Natural killer cell treated with Interleukin-12 subunit alpha and Interleukin-12 subunit beta and Interleukin-15 and Interleukin-18, amount 100 ng/mL, for 72 hours (primary cell): ENCODE measurements around the gene ALCAM. TPM values are rescaled to one million over a fixed set of nuclear protein-coding genes. Genes with fewer than 3 reads are reported as not detected.
A peak's percentile ranks its signal among the peaks of the same experiment; 100 is the strongest.

ENCODE experiments used
- ATAC-seq, 2 donors: fragments of 150-1000 bp; cut with Tn5 transposase in 1 of 2; sonication (Bioruptor Pico), chemical (Tn5 transposase) in 1 of 2; 2 replicates each; pipeline ENCODE4 v1.10.0; 2021
- DNase-seq: peaks from one replicate; pipeline ENCODE4 v3.0.0; 2022; ENCODE audit warnings: low spot score
- H3K27ac Mint-ChIP-seq, 2 donors: 1 replicate in 1 of 2; 2 replicates in 1 of 2; pipeline ENCODE4 v1.8.0; 2022; ENCODE audit warnings: mixed read lengths in 2 of 2, mild to moderate bottlenecking in 1 of 2, moderate library complexity in 1 of 2
- H3K27me3 Mint-ChIP-seq, 2 donors: 1 replicate in 1 of 2; 2 replicates in 1 of 2; pipeline ENCODE4 v1.8.0; 2022; ENCODE audit warnings: mixed read lengths in 2 of 2
- H3K36me3 Mint-ChIP-seq: one replicate; pipeline ENCODE4 v1.8.0; 2022; ENCODE audit warnings: mixed read lengths
- H3K4me1 Mint-ChIP-seq, 2 donors: 1 replicate in 1 of 2; 2 replicates in 1 of 2; pipeline ENCODE4 v1.8.0; 2022; ENCODE audit warnings: low read depth in 2 of 2, mixed read lengths in 2 of 2, mild to moderate bottlenecking in 1 of 2
- H3K4me3 Mint-ChIP-seq: one replicate; pipeline ENCODE4 v1.8.0; 2022; ENCODE audit warnings: mixed read lengths
- H3K9me3 Mint-ChIP-seq: 2 replicates; pipeline ENCODE4 v1.8.0; 2022; ENCODE audit warnings: mixed read lengths
- total RNA-seq, 2 donors: library from RNA; stranded (reverse); gene quantifications; one replicate each; pipeline ENCODE4 v1.2.3, GENCODE V29; 2022

The ALCAM gene
- total RNA-seq, 2 donors from 2014 or later, result 8.0 to 9.0 TPM

DNA sequence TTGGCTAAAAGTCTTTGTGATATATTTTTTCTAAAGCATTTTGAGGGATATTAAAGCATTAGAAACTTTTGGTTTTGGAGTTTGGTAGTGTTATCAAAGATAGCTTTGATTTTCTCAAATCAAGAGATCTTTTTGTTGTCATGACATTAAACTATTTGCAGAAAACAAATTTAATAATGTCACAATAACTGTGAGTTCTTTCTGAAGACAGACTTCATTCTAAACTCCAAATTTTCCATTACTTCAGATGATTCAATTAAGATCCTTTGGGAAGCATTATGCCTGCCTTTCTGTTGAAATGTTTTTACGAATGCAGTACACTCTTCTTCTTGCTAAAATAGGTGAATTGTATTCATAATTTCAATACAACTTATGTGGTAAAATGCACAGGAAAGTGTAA lies 145.4 kb downstream of the ALCAM start:
- no peak overlapping the region for H3K4me3 Mint-ChIP-seq
- no peaks in the 10 kb centered on the region for H3K4me1 Mint-ChIP-seq
- no peaks in the 10 kb centered on the region for H3K9me3 Mint-ChIP-seq
- ATAC-seq (no peak), DNase-seq (no peak)
- no peak overlapping the region for H3K27ac Mint-ChIP-seq
- H3K36me3 Mint-ChIP-seq, result no peaks in the 10 kb centered on the region
- peaks cover 0 to 3% of the 10 kb centered on the region in 2 donors for H3K27me3 Mint-ChIP-seq

DNA sequence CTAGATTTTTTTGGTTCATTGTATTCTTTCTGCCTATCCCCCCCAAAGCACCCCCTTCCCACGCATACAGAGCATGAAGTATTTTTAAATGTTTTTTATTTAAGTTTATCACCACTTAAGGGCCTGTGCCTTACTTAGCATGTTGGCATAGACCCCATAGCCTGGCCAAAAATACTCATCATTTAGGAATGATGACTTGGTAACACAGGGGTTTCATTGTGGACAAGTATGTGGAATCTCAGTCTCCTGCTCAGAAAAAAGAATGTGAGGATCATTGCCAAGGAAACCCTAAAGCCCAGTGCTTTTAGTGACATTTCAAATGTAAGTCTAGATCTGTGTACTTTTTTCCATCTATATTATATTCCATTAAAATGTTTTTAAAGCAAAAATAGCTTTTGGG lies 146.3 kb downstream of the ALCAM start:
- Mint-ChIP-seq H3K4me1 (no peaks in the 10 kb centered on the region), H3K9me3 (no peaks in the 10 kb centered on the region), H3K27me3 (peaks cover 0 to 3% of the 10 kb centered on the region in 2 donors), H3K27ac (no peak overlapping the region), H3K4me3 (no peak overlapping the region), H3K36me3 (no peaks in the 10 kb centered on the region)
- DNase-seq (no peak), ATAC-seq (no peak)

DNA sequence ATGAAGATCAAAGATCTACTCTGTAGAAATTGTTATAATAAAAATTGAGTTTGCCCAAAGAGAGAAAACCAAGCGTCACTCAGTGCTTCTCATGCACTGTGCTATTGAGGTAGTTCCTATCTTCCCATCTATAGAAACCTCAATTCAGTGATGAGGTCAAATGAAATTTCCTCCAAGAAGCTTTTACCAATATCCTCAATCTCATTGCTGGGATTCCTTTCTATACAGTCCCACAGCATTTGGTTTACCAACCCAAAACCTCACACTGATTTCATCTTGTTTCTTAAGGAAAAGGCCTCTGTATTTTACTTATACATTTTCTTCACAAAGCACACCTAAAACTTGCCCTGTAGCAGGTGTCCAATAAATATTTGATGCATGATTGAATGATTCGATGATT lies 147.2 kb downstream of the ALCAM start:
- ATAC-seq (no peak), DNase-seq (no peak)
- no peaks in the 10 kb centered on the region for H3K4me1 Mint-ChIP-seq
- peaks cover 0 to under 1% of the 10 kb centered on the region in 2 donors for H3K27me3 Mint-ChIP-seq
- H3K36me3 Mint-ChIP-seq, result no peaks in the 10 kb centered on the region
- no peaks in the 10 kb centered on the region for H3K9me3 Mint-ChIP-seq
- H3K4me3 Mint-ChIP-seq, result no peak overlapping the region
- no peak overlapping the region for H3K27ac Mint-ChIP-seq

DNA sequence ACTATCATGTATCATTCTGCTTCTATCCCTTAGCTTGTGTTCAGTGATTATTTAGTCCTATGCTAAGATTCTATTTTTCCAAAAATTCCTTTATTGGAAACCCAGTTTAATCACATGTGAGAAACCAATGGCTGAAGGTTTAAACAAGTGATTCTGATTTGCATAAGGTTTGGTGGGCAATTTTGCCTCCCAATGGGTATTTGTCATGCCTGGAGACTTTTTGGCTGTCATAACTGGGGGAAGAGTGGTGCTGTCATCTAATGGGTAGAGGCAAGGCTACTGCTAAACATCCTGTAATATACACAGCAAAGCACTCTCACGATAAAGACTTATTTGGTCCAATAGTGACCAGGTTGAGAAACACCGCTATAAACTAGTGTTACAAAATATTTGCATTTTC lies 148.7 kb downstream of the ALCAM start:
- ATAC-seq, result no peak
- no peak for DNase-seq
- no peak overlapping the region for H3K4me3 Mint-ChIP-seq
- H3K9me3 Mint-ChIP-seq, result no peaks in the 10 kb centered on the region
- H3K36me3 Mint-ChIP-seq, result no peaks in the 10 kb centered on the region
- no peak overlapping the region for H3K27ac Mint-ChIP-seq
- no peaks in the 10 kb centered on the region for H3K27me3 Mint-ChIP-seq
- no peaks in the 10 kb centered on the region for H3K4me1 Mint-ChIP-seq

DNA sequence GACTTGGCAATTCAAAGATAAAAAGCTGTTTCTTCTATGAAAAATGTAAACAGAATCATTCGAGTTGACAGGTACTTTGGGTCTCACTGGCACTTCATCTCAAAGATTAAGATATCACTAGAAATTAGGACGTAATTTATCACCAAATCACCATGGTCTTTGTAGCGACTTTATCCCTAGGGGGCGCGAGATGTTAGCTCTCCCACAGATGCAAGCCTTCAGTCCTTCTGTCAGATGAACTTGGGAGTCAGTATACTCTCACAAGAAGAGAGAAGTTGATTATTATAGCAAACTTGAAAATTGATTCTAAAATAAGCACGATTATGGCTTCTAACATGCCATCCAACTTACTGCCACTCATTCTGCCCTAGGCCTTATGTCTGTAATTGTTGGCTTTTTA lies 150.3 kb downstream of the ALCAM start:
- Mint-ChIP-seq H3K4me3 (no peak overlapping the region), H3K9me3 (no peaks in the 10 kb centered on the region), H3K4me1 (no peaks in the 10 kb centered on the region), H3K27ac (no peak overlapping the region), H3K27me3 (no peaks in the 10 kb centered on the region), H3K36me3 (no peaks in the 10 kb centered on the region)
- DNase-seq (no peak), ATAC-seq (no peak)

DNA sequence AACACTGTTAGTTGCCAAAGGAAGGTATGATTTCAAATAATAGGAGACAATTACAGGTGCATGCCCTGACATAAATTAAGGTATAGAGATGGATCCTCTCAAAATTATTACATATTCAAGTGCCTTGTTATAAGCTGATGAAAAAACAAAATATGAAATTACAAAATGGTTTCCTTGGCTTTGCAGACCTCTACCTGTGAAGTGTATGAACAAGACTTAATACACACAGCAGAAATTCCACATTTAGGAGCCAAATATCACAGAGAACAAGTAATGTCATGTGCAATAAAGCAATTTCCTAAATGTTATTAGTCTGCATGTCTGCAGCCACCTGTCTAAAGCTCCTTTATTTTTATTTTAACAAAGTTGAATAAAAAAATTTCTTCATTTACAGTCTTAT lies 151.5 kb downstream of the ALCAM start:
- no peak overlapping the region for H3K27ac Mint-ChIP-seq
- H3K4me3 Mint-ChIP-seq, result no peak overlapping the region
- no peaks in the 10 kb centered on the region for H3K36me3 Mint-ChIP-seq
- DNase-seq (no peak), ATAC-seq (no peak)
- no peaks in the 10 kb centered on the region for H3K9me3 Mint-ChIP-seq
- no peaks in the 10 kb centered on the region for H3K27me3 Mint-ChIP-seq
- no peaks in the 10 kb centered on the region for H3K4me1 Mint-ChIP-seq

DNA sequence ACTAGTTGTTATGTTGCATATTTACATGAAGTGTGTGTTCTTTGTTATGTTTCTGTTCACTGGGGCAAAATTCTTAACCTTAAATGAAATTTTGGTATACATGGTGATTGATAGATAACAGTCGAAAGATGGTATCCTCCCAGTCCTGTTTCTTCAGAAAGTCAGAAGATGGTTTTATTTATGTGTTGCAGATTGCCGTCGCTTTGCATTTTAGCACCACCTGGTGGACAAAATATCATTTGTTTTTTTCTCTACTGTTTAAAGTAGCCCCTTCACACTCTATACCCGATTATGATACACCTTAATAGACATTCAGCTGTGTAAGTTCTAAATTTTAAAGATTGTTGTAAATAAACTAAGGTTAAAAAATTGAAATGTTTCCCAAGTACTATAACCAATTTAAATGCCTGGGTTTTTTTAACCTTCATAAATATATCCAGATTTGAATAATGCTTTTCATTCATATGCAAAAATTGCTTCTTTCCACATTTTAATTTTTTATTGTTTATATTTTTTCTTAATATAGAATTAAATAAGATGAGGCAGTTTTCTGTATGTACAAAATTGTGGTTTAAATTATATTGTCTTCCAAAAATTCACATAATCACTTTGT lies 152.2 kb downstream of the ALCAM start:
- H3K36me3 Mint-ChIP-seq, result no peaks in the 10 kb centered on the region
- H3K4me3 Mint-ChIP-seq, result no peak overlapping the region

DNA sequence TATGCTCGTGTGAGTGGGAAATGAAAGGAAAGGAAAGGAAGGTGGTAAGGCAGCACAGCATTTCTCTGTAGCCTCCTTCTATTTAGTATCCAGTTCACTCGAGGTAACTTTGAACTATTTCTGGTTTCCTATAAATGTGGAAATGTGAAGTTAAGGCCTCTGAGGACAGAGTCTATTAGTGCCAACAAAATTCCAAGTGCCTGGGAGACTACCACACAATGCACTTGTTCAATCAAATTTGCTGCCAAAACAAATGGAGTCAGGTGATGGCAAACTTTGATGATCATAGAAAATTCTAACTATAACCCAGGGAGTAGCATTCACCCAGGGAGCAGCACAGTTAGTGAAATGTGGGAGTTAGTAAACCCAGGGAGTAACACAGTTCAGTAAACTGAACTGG lies 155.1 kb downstream of the ALCAM start:
- Mint-ChIP-seq H3K36me3 (no peaks in the 10 kb centered on the region), H3K4me1 (no peaks in the 10 kb centered on the region), H3K27ac (no peak overlapping the region), H3K9me3 (no peaks in the 10 kb centered on the region), H3K27me3 (no peaks in the 10 kb centered on the region), H3K4me3 (no peak overlapping the region)
- no peak for DNase-seq
- no peak for ATAC-seq

More for the DNA sequence above, 152.2 kb downstream of the ALCAM start:
- Mint-ChIP-seq H3K27ac (no peak overlapping the region), H3K9me3 (no peaks in the 10 kb centered on the region), H3K27me3 (no peaks in the 10 kb centered on the region), H3K4me1 (no peaks in the 10 kb centered on the region)
- ATAC-seq, result no peak
- no peak for DNase-seq

DNA sequence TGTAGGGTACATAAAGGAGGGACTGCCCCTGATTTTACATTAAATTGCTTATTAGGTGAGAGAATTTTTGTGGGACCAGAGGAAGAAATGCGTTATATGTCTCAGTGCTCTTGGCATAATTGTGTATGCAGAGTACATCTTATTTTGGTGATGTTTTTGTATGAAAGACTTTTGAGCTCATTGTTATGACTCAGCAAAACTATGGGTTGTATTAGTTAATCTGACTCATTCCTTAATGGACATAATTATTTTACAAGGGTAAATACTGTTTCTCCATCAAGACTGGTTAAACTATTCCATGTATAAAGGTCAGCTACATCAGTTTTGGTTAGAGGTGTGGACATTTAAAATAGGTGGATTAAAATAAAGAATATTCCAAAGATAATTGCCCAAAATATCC lies 156.8 kb downstream of the ALCAM start:
- no peaks in the 10 kb centered on the region for H3K9me3 Mint-ChIP-seq
- H3K27me3 Mint-ChIP-seq, result no peaks in the 10 kb centered on the region
- no peak overlapping the region for H3K4me3 Mint-ChIP-seq
- ATAC-seq (no peak), DNase-seq (no peak)
- H3K4me1 Mint-ChIP-seq, result peaks cover 0 to 8% of the 10 kb centered on the region in 2 donors
- no peaks in the 10 kb centered on the region for H3K36me3 Mint-ChIP-seq
- H3K27ac Mint-ChIP-seq, result no peak overlapping the region

DNA sequence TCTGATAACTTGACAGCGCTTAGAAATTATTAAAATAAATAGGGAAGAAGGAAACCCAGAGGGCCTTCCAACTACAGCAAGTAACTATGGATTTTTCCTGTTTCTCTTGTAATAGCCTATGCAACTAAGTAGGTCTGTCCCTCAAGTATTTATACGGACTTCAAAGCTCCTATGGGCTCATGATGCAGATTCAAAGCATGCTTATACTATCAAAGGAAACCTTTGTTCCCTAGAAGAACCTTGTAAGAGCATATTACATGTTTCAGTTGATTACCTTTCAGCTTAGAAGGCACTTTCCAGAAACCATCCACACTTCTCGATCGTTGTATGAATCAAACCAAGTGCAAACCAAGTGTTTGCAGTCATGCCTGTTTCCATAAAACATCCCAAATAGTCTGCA lies 158.8 kb downstream of the ALCAM start:
- Mint-ChIP-seq H3K9me3 (no peaks in the 10 kb centered on the region), H3K4me1 (peaks cover 0 to 8% of the 10 kb centered on the region in 2 donors), H3K27ac (no peak overlapping the region), H3K4me3 (no peak overlapping the region), H3K27me3 (no peaks in the 10 kb centered on the region), H3K36me3 (no peaks in the 10 kb centered on the region)
- ATAC-seq (no peak), DNase-seq (no peak)

DNA sequence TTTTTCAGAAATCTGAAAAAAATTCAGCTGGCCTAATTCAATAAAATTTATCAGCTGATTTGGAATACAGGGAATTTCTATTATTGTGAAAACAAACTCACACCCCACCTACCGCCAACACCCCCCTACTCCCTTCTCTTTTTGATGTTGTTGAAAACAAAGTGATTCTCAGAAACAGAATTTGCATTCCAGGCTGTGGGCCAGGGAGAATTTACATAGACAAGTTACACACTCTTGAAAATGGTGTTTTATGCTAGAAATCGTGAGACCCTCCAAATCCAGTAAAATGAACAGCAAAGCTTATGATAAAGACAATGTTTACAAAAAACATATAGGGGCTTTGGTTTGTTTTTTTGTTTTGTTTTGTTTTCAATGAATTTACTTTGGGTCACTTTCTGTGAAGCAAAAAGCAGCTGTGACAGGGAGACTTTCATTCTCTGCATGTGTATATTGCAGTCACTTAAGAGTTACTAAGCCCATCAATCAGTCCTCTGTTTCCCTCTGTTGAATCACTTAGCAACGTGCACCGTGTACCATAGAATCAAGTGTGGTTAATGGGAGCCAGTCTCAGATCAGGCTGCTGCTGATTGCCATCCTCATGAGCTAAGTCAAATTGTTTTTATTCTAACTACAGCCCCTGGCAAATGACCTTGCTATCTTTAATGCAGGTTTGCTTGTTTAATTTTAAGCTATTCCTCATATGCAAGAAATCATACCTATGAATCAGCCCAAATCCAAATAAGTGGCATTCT lies 159.8 kb downstream of the ALCAM start:
- ATAC-seq (no peak), DNase-seq (no peak)
- Mint-ChIP-seq H3K4me3 (no peak overlapping the region), H3K36me3 (no peaks in the 10 kb centered on the region), H3K27me3 (no peaks in the 10 kb centered on the region), H3K27ac (no peak overlapping the region), H3K9me3 (no peaks in the 10 kb centered on the region), H3K4me1 (peaks cover 0 to 8% of the 10 kb centered on the region in 2 donors)

DNA sequence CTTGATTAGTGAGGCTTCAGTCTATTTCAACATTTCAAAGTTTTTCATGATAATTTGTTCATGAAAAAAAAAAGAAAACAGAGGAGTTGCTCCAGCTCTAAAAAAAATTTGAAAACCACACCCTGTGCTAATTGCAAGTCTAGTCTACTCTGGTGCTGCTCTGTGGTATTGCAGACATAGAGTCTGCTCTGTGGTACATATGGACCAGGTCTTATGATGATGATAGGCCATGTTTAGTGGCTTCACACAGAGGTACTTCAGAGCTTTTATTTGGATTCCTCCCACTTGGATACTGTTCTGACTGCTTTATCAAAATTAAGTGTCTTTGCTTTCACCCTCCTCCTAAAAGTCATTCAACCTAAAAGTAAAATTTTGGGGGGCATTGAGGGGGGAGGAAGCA lies 160.8 kb downstream of the ALCAM start:
- Mint-ChIP-seq H3K27me3 (no peaks in the 10 kb centered on the region), H3K9me3 (no peaks in the 10 kb centered on the region), H3K4me1 (peaks cover 0 to 8% of the 10 kb centered on the region in 2 donors), H3K36me3 (no peaks in the 10 kb centered on the region), H3K4me3 (no peak overlapping the region), H3K27ac (no peak overlapping the region)
- ATAC-seq, result no peak
- DNase-seq, result no peak

DNA sequence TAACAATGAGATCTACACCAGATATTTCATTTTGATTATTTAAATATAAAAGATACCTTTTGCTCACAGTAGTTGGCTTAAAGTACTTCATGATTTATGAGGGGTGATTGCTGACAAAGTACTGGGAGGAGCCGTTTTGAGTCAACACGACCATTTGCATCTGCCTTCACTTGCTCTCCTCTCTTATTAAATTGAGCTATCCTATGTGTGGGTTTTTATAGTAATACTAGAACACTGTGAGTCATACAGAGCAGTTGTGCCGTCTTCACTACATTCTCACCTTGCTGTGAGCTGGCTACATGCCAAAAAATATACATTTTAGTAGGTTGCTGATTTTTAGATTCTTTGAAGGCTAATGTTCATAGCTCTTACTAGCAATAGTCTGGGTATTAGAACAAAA lies 161.2 kb downstream of the ALCAM start:
- Mint-ChIP-seq H3K27me3 (no peaks in the 10 kb centered on the region), H3K9me3 (no peaks in the 10 kb centered on the region), H3K4me3 (no peak overlapping the region), H3K4me1 (peaks cover 0 to 8% of the 10 kb centered on the region in 2 donors), H3K36me3 (no peaks in the 10 kb centered on the region), H3K27ac (no peak overlapping the region)
- DNase-seq, result no peak
- peak in 1 of 2 donors; percentile 86 for ATAC-seq

DNA sequence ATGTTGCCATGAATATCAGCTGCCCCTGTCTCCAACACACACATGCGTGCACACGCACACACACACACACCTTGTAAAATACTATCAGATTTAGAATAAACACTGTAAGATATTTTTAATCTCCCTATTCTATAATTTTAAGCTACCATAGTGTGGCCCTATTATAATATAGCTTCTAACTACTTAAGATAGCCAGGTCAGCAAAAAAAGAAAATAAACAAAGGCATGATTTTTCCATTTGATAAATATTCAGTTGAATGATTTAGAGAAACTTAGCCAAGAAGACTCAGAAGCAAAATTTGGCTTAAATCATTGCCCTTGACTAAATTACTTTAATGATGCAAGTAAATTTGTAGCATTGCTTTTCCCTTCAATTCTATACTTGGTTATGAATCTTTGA lies 162.2 kb downstream of the ALCAM start:
- H3K4me3 Mint-ChIP-seq, result no peak overlapping the region
- H3K9me3 Mint-ChIP-seq, result no peaks in the 10 kb centered on the region
- H3K27me3 Mint-ChIP-seq, result no peaks in the 10 kb centered on the region
- no peak overlapping the region for H3K27ac Mint-ChIP-seq
- peaks cover 0 to 8% of the 10 kb centered on the region in 2 donors for H3K4me1 Mint-ChIP-seq
- no peaks in the 10 kb centered on the region for H3K36me3 Mint-ChIP-seq
- ATAC-seq (no peak), DNase-seq (no peak)

DNA sequence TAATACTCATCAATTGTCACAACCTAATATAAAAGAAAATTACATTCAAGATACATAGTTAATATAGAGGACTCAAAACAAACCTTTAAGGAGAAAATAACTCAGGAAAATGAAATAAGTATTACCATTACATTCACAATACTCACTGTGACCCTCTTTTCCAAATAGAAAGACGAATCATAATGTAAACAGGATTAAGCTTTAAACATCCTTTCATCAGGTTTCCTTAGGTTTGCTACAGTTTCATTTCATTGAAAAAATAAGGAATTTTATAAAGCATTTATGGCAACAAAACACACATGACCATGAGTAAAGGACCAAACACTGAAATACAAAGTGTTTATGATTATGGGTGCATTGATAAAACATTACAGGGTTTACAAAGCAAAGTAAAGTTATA lies 162.7 kb downstream of the ALCAM start:
- no peaks in the 10 kb centered on the region for H3K27me3 Mint-ChIP-seq
- H3K9me3 Mint-ChIP-seq, result no peaks in the 10 kb centered on the region
- no peak overlapping the region for H3K4me3 Mint-ChIP-seq
- H3K27ac Mint-ChIP-seq, result no peak overlapping the region
- no peaks in the 10 kb centered on the region for H3K36me3 Mint-ChIP-seq
- ATAC-seq, result no peak
- H3K4me1 Mint-ChIP-seq, result peaks cover 0 to 8% of the 10 kb centered on the region in 2 donors
- no peak for DNase-seq
